Measurements from ENCODE around the gene MMP21. TPM values are rescaled to one million over a fixed set of nuclear protein-coding genes. Genes with fewer than 3 reads are reported as not detected.

The MMP21 gene
- total and polyA plus RNA-seq, 10 of the 15 experiments (the other 5 are each of a cell fraction or from before 2014, with no cell fraction given) = 0.08 to 0.24 TPM; not detected in 8

GRCh38 chr10:125756853-125757487 lies 18.7 kb downstream of the MMP21 start:
- Histone ChIP-seq H3K4me2 (ENCODE audit: control insufficient read depth, insufficient read depth) (no peak overlapping the region), H3K9me3 (replicated peaks; ENCODE audit: control insufficient read depth, insufficient read depth, low read length) (no peaks in the 10 kb centered on the region), H3K4me1 (ENCODE audit: control insufficient read depth, insufficient read depth, low read length) (no peaks in the 10 kb centered on the region), H3K9ac (ENCODE audit: control insufficient read depth, insufficient read depth, low read length) (no peak overlapping the region), H2AFZ (ENCODE audit: control insufficient read depth, low read depth, low read length) (no peak overlapping the region), H3K4me3 (no peak overlapping the region), H3K36me3 (ENCODE audit: control insufficient read depth in 2 of 2, insufficient read depth in 2 of 2, low read length in 1 of 2) (peaks cover 10 to 60% of the 10 kb centered on the region in 2 experiments), H3K27me3 (replicated peaks in 1 of 2; ENCODE audit: control insufficient read depth in 2 of 2, insufficient read depth in 2 of 2, low read length in 1 of 2) (no peaks in the 10 kb centered on the region), H3K27ac (ENCODE audit: control insufficient read depth, insufficient read depth) (no peak overlapping the region), H3K79me2 (ENCODE audit: control insufficient read depth, insufficient read depth, low read length) (no peaks in the 10 kb centered on the region), H4K20me1 (ENCODE audit: control insufficient read depth, insufficient read depth) (no peaks in the 10 kb centered on the region; the same call in 1 of the 2 replicates)
- in situ Hi-C loops (cut with MboI) = no loop called here
- WGBS (ENCODE audit: insufficient coverage, insufficient replicate concordance, low lambda C conversion rate, missing lambda C conversion rate) = 100% methylated on average over 5 of the region's 5 CpGs
- ATAC-seq = no peak
- ChIA-PET POLR2A (no interaction called here), RAD21 (ENCODE audit: unreplicated experiment) (no interaction called here), SMC1A (ENCODE audit: uncharacterized antibody, unreplicated experiment) (interaction anchor here (1.2 kb wide), 1 partner anchor 12 kb away, joined by 3 read pairs; no protein-coding TSS in a partner anchor), CTCF (interaction anchor here (1.0 to 1.1 kb wide), 3 partner anchors 8 to 28 kb away, joined by 3 to 4 read pairs (median 4); no protein-coding TSS in a partner anchor)
- no TSS peak for BruUV-seq (replicated peaks)
- no peak for FAIRE-seq
- TF ChIP-seq HDGF (IDR thresholded peaks at IDR 0.05) (no peak), CBX5 (IDR thresholded peaks at IDR 0.05; ENCODE audit: low read depth) (no peak), LARP7 (IDR thresholded peaks at IDR 0.05) (no peak), STAT1 (conservative IDR thresholded peaks at IDR 0.05) (no peak), RCOR1 (conservative IDR thresholded peaks at IDR 0.05; ENCODE audit: low read depth, low read length) (no peak), TARDBP (IDR thresholded peaks at IDR 0.05; ENCODE audit: borderline replicate concordance) (no peak)
- TF ChIP-seq, protein P1, sequence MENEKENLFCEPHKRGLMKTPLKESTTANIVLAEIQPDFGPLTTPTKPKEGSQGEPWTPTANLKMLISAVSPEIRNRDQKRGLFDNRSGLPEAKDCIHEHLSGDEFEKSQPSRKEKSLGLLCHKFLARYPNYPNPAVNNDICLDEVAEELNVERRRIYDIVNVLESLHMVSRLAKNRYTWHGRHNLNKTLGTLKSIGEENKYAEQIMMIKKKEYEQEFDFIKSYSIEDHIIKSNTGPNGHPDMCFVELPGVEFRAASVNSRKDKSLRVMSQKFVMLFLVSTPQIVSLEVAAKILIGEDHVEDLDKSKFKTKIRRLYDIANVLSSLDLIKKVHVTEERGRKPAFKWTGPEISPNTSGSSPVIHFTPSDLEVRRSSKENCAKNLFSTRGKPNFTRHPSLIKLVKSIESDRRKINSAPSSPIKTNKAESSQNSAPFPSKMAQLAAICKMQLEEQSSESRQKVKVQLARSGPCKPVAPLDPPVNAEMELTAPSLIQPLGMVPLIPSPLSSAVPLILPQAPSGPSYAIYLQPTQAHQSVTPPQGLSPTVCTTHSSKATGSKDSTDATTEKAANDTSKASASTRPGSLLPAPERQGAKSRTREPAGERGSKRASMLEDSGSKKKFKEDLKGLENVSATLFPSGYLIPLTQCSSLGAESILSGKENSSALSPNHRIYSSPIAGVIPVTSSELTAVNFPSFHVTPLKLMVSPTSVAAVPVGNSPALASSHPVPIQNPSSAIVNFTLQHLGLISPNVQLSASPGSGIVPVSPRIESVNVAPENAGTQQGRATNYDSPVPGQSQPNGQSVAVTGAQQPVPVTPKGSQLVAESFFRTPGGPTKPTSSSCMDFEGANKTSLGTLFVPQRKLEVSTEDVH (IDR thresholded peaks at IDR 0.05; ENCODE audit: low read depth, partially characterized antibody) = no peak
- TF ChIP-seq, protein P2, sequence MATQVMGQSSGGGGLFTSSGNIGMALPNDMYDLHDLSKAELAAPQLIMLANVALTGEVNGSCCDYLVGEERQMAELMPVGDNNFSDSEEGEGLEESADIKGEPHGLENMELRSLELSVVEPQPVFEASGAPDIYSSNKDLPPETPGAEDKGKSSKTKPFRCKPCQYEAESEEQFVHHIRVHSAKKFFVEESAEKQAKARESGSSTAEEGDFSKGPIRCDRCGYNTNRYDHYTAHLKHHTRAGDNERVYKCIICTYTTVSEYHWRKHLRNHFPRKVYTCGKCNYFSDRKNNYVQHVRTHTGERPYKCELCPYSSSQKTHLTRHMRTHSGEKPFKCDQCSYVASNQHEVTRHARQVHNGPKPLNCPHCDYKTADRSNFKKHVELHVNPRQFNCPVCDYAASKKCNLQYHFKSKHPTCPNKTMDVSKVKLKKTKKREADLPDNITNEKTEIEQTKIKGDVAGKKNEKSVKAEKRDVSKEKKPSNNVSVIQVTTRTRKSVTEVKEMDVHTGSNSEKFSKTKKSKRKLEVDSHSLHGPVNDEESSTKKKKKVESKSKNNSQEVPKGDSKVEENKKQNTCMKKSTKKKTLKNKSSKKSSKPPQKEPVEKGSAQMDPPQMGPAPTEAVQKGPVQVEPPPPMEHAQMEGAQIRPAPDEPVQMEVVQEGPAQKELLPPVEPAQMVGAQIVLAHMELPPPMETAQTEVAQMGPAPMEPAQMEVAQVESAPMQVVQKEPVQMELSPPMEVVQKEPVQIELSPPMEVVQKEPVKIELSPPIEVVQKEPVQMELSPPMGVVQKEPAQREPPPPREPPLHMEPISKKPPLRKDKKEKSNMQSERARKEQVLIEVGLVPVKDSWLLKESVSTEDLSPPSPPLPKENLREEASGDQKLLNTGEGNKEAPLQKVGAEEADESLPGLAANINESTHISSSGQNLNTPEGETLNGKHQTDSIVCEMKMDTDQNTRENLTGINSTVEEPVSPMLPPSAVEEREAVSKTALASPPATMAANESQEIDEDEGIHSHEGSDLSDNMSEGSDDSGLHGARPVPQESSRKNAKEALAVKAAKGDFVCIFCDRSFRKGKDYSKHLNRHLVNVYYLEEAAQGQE (IDR thresholded peaks at IDR 0.05; ENCODE audit: low read depth, low read length) = no peak
- DNase-seq (ENCODE audit: low read depth, low spot score) = no peak
- intact Hi-C loops (cut with micrococcal nuclease; ENCODE audit: unreplicated experiment) = no loop called here
